Epithelial cell of prostate (primary cell): ENCODE measurements around the gene ACER3.
"Not testable (repeated sequence)": the region's sequence is repeated elsewhere in the genome, so short reads cannot be mapped to it uniquely, and the experiment has no call there.

Experiments used
- DNase-seq: peaks from one replicate; pipeline ENCODE4 v3.0.0-alpha.2; 2011; ENCODE audit warnings: low read depth, low spot score
- H3K27ac ChIP-seq: fragments of 450-650 bp; 2 replicates; pipeline ENCODE4 v1.5.1; 2017; ENCODE audit warnings: mild to moderate bottlenecking

ACER3 gene

GRCh38 chr11:76862794-76863193, 2.1 kb downstream of the ACER3 start:
- H3K27ac ChIP-seq, DNase-seq: not testable (repeated sequence)

DNA sequence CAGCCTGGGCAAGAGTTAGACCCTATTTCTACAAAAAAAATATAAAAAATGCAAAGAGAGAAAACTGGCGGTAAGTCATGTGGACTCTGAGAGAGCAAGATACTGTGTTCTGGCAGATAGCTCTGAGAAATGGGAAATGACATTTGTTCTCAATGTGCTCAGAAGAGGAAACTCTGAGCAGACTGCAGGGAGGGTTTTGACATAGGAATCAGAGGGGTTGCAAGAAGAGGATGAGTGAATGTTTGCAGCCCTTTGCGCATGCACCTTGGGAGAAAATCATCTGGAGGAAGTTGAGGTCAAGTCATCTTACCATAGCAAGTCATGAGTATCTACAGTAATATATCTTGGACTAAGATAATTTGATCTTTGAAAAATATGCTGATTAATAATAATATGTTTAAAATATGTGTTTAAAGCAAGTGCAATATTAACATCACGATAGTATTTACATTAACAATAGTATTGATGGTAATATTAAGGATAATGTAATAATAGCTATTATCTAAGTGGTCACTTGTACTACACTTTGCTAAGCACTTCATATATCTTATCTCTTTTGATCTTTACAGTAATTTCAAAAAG, 2.6 kb downstream of the ACER3 start:
- DNase-seq = no peak
- no peak overlapping the region for H3K27ac ChIP-seq

- no peak for DNase-seq
- H3K27ac ChIP-seq = no peak overlapping the region
Observed at GRCh38 chr11:76872959-76873827, 12.5 kb downstream of the ACER3 start.

DNA sequence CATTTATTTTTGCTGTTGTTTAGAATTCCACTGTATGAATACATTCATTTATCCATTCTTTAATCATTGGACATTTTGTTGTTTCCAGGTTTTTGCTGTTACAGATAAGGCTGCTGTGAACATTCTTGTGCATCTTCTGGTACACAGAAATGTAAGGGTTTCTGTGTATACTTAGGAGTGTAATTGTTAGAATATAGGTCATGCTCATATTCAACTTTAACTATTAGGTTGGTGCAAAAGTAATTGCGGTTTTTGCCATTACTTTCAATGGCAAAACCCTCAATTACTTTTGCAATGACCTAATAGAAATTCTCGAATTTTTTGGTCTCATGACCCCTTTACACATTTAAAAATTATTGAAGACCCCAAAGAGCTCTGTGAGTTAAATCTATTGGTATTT, 17.3 kb downstream of the ACER3 start:
- no peak overlapping the region for H3K27ac ChIP-seq
- DNase-seq = no peak

- no peak for DNase-seq
- no peak overlapping the region for H3K27ac ChIP-seq
Observed at GRCh38 chr11:76880314-76880713, 19.6 kb downstream of the ACER3 start.

DNA sequence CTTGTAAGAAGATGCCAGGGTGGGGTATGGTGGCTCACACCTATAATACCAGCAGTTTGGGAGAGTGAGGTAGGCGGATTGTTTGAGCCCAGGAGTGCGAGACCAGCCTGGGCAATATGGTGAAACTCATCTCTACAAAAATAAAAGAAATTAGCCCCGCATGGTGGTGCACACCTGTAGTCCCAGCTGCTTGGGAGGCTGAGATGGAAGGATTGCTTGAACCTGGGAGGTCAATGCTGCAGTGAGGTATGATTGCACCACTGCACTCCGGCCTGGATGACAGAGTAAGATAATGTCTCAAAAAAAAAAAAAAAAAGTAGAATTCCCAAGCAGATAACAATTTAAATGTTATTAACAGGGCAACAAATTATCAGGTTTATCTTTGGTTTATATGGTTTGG, 20.2 kb downstream of the ACER3 start:
- H3K27ac ChIP-seq = no peak overlapping the region
- no peak for DNase-seq

DNA sequence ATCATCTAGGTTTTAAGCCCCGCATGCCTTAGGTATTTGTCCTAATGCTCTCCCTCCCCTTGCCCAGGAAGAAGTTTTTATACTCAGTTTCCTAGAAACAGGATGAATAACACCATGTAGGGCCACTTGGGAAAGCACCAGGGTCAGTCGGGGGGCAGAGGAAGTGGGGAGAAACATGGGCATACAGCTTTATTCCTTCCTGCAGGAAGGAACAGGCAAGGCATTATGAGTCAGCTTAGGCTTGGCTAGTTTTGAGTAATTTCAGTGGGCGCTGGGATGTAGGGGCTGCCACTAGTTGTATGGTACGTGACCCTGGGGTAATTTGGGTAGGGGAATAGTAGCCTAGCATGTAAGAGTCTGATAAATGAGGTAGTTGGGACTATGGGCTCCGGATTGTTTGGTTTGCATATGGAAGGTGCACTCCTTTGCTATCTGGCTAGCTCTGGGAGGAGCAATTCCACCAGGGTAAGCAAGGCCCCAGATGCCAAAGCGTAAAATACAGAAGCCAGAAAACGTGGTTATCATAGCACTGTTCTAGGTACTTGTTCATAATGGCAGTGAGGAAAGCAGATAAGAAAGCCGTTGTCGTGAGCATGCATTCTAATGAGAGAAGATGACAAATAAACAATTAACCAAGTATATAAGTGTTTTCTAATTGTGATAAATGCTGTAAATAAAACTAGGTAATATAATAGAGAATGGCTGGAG, 24.8 kb downstream of the ACER3 start:
- H3K27ac ChIP-seq = no peak overlapping the region
- peak; percentile 10 for DNase-seq

GRCh38 chr11:76888989-76889388, 28.3 kb downstream of the ACER3 start:
- no peak for DNase-seq
- H3K27ac ChIP-seq = no peak overlapping the region

DNA sequence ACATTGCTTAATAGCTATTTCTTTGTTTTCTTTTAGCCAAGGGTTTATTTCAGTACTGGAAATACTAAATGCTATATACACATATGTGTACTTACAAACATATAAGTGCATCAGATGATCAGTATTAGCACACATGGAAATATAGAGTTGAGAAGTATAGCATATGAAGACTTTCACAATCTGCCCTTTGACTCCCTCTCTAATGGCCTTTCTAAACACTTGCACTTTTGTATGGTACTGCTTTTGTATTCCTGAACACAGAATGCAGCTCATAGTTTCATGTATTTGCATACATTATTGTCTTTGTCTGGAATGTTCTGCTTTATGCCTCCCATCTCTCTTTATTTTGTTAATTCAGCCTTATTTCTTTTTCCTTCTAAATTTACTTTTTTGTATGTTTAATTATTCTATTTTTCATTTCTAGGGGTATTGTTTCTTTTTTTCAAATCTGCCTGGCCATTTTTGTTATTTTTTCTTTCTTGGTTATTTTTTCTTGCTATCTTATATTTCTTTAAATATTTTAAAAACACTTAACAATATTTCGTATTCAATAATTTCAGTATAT, 28.8 kb downstream of the ACER3 start:
- H3K27ac ChIP-seq = no peak overlapping the region
- DNase-seq = no peak

- H3K27ac ChIP-seq = no peak overlapping the region
Observed at GRCh38 chr11:76890329-76890728, 29.6 kb downstream of the ACER3 start.

DNA sequence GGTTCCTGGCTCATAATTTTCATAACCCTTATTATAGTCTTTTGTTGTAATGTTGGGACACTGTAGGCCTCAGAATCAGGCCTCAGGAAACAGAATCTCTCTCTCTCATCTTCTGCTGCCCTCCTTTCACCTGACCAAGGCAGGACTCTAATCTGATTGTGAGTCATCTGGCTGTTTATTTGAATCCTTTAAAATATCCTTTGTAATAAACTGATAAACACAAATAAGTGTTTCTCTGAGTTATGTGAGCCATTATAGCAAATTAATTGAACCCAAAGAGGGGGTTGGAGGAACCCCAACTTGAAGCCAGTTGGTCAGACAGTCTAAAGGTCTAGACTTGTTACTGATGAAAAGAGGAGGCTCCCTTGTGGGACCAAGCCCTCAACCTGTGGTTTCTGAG, 30.6 kb downstream of the ACER3 start:
- H3K27ac ChIP-seq = no peak overlapping the region
- no peak for DNase-seq

More at GRCh38 chr11:76890329-76890728, 29.6 kb downstream of the ACER3 start:
- no peak for DNase-seq

DNA sequence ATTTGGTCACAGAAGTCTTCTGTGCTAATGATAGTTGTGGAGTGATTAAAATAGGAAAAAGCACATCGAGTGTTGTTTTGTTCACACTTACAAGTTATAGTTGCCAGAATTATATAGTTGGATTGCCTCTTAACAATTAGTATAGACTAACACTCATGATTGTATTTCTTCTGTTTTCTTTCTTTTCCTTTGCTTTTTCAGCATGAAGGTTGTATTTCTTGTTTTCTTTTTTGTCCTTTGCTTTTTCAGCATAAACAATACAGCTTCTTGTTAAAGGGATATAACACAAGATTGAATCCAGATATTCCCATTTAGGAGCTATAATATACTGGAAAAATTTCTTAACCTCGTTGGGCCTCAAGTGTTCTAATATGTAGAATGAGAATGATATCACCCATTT, 31.1 kb downstream of the ACER3 start:
- DNase-seq = no peak
- no peak overlapping the region for H3K27ac ChIP-seq

- DNase-seq = no peak
- H3K27ac ChIP-seq = no peak overlapping the region
Observed at GRCh38 chr11:76892306-76892705, 31.6 kb downstream of the ACER3 start.

DNA sequence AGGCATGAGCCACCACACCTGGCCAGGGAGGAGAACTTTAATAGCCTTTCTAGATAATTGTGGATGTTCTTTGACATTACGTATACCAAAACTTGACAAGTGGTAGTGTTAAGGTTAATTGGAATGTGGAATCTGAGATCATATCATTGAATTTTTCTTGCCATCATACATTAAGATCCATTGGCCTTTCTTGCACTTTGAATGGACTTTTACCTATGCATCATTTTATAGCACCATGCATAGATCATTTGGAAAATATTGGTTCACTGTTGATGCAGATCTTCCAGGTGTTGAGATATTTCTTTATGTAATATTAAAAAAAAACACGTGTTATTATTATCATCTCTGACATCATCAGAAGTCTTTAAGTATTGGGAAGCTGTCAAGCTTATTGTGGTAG, 36.5 kb downstream of the ACER3 start:
- DNase-seq = no peak
- no peak overlapping the region for H3K27ac ChIP-seq

DNA sequence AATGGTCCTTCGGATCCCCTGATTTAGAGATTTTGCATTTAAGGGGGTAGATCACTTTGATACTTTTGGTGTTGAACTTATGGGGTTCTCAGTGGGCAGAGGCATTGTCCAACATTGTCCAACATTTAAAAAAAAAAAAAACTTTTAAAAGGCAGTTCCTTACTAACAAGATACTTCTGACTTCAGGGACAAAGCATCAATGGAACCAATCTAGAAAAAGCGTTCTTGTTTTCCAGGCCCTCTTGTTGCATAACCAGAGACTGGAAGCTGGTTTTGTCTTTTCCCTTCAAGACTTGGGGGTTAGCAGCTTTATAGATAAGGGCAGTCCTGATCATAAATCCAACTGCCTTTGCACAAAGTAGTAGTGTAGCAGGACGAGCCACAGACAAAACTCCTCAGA, 40.4 kb downstream of the ACER3 start:
- DNase-seq = no peak
- no peak overlapping the region for H3K27ac ChIP-seq

DNA sequence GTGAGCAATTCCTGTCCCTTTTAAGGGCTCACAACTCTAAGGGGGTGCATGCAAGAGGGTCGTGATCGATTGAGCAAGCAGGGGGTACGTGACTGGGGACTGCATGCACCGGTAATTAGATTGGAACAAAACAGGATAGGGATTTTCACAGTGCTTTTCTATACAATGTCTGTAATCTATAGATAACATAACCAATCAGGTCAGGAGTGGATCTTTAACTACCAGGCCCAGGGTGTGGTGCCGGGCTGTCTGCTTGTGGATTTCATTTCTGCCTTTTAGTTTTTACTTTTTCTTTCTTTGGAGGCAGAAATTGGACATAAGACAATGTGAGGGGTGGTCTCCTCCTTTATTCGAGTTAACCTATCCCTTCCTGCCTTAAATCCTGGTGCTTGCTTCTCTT, 40.9 kb downstream of the ACER3 start:
- not testable (repeated sequence) for H3K27ac ChIP-seq, DNase-seq

GRCh38 chr11:76902121-76903014, 41.6 kb downstream of the ACER3 start:
- H3K27ac ChIP-seq = no peak overlapping the region
- no peak for DNase-seq

- no peak overlapping the region for H3K27ac ChIP-seq
- peak; percentile 29 for DNase-seq
Observed at GRCh38 chr11:76903325-76903724, 42.6 kb downstream of the ACER3 start.

DNA sequence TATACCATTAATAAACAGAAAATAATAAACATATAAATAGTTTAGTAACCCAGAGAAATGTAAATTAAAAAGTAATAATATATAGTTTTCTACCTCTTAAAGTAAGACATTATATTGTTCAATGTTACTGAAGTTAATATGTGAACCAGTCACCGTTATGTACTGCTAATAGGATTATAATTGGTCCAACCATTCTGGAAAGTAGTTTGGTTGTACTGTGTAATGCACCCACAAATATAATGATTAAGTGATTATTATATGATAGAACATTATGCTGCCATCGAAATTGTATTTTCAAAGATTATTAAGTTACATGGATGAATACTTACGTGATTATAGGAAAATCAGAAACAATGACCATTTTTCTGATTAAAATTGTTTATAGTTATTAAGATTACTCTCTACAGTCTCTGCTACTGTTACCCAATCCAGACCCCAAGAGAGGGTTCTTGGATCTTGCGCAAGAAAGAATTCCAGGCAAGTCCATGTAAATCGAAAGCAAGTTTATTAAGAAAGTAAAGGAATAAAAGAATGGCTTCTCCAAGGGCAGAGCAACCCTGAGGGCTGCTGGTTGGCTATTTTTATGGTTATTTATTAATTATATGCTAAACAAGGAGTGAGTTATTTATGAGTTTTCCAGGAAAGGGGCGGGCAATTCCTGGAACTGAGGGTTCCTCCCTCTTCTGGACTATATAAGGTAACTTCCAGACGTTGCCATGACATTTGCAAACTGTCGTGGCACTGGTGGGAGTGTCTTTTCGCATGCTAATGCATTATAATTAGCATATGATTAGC, 50.1 kb downstream of the ACER3 start:
- H3K27ac ChIP-seq = no peak overlapping the region
- no peak for DNase-seq
